B cell (primary cell): ENCODE results near the gene TTC1.

Experiments used
- CTCF ChIP-seq: fragments of 200-600 bp; IDR thresholded peaks from one replicate; pipeline ENCODE4 v1.8.0; 2022; ENCODE audit warnings: antibody characterized with exemption, mild to moderate bottlenecking
- EZH2 ChIP-seq: IDR thresholded peaks from 2 replicates; pipeline ENCODE4 v1.6.1; 2012; ENCODE audit warnings: borderline replicate concordance, low read depth, mild to moderate bottlenecking, moderate library complexity, low read length; ENCODE audit not compliant: insufficient read depth, poor library complexity, severe bottlenecking

DNA sequence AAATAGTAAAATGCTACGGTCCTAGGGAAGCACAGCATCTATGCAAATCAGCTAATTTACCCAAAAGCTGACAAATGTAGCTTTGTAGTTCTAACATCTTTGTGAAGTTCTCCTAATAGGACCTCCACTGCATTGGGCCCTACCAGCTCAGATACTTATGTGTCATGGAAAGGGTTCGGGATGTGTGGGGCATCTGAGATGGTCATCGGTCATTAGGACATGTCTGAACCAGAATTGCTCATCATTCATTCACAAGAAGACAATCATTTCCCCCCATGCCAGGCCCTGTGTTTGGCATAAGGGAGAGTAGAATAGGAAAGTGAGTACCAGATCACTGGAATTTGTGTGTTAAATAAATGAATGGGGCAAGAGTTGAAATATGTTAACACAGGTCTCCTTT lies 74.6 kb downstream of the TTC1 start:
- TF ChIP-seq CTCF = no peak
- no peak for TF ChIP-seq EZH2
